Lower leg skin (tissue), 3 donors: Measurements from ENCODE around the gene EXOC6.

Source experiments
- POLR2A ChIP-seq, 2 donors: fragments of 450-650 bp; IDR thresholded peaks; one replicate each; pipeline ENCODE4 v1.6.1; 2016 to 2017; ENCODE audit warnings: antibody characterized with exemption in 2 of 2, mild to moderate bottlenecking in 1 of 2, moderate library complexity in 1 of 2
- TF ChIP-seq, protein P1 (sequence below), 3 donors: fragments of 450-650 bp; IDR thresholded peaks; one replicate each; pipeline ENCODE4 v1.5.1; 2016; ENCODE audit warnings: antibody characterized with exemption in 3 of 3, mild to moderate bottlenecking in 3 of 3, moderate library complexity in 2 of 3

DNA sequence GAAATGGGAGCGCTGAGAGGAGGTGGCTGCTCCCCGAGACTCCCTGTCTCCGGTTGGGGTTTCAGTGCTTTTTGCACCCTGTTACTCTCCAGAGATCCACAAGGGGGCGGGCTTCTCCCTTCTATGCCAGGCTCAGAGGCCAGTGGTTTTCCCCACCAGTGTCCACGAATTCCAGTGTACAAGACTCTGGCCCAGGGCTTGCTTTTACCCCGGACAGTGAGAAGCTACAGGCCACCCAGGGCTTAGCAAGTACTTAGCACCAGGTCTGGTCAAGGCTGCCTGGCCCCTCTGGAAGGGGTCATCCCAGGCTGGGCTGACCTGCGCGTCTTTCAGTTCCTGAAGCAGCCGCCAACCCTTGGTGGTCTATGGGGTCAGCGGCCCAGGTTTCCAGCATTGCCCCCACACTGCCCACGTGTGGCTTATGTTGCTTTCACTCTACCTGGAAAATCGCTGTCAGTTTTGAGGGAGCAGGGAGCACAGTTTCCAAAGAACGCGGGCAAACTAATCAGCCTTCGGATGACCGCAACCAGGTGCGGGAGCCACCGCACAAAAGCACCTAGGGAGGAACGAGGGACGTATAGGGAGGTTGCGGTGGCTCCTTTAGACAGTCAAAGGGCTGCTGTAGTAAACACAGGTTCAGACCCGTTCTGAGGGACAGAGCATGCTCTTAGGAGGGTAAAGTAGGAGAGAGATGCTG, 232.2 kb downstream of the EXOC6 start:
- TF ChIP-seq POLR2A (IDR thresholded peaks at IDR 0.05), result no peak
- TF ChIP-seq, protein P1, sequence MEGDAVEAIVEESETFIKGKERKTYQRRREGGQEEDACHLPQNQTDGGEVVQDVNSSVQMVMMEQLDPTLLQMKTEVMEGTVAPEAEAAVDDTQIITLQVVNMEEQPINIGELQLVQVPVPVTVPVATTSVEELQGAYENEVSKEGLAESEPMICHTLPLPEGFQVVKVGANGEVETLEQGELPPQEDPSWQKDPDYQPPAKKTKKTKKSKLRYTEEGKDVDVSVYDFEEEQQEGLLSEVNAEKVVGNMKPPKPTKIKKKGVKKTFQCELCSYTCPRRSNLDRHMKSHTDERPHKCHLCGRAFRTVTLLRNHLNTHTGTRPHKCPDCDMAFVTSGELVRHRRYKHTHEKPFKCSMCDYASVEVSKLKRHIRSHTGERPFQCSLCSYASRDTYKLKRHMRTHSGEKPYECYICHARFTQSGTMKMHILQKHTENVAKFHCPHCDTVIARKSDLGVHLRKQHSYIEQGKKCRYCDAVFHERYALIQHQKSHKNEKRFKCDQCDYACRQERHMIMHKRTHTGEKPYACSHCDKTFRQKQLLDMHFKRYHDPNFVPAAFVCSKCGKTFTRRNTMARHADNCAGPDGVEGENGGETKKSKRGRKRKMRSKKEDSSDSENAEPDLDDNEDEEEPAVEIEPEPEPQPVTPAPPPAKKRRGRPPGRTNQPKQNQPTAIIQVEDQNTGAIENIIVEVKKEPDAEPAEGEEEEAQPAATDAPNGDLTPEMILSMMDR (IDR thresholded peaks at IDR 0.05), result peak in 1 of 3 donors; percentile 18
